Lung (tissue), 12 donors: ENCODE measurements around the gene ECSCR. TPM values are rescaled to one million over a fixed set of nuclear protein-coding genes. Genes with fewer than 3 reads are reported as not detected.

Experiments used
- ATAC-seq: fragments of 200-7000 bp; cut with Tn5 transposase; one replicate; pipeline ENCODE4 v1.9.1; 2020; ENCODE audit warnings: moderate number of reproducible peaks; ENCODE audit not compliant: insufficient read depth, low FRiP score
- DNase-seq, 3 donors: peaks; one replicate each; pipeline ENCODE4 v3.0.0-alpha.2; 2013 to 2017
- H3K27ac ChIP-seq, 2 donors: one replicate each; pipeline ENCODE4 v1.5.1; 2013; ENCODE audit warnings: mild to moderate bottlenecking in 2 of 2, moderate library complexity in 2 of 2, control low read depth in 1 of 2, inconsistent platforms in 1 of 2, low read depth in 1 of 2, low read length in 1 of 2
- H3K27me3 ChIP-seq, 3 donors: one replicate each; pipeline ENCODE4 v1.5.1; 2013; ENCODE audit warnings: low read length in 2 of 3; ENCODE audit not compliant: control insufficient read depth in 3 of 3, insufficient read depth in 3 of 3
- H3K36me3 ChIP-seq, 4 donors: one replicate each; pipeline ENCODE4 v1.5.1; 2013; ENCODE audit warnings: low read length in 4 of 4, mild to moderate bottlenecking in 1 of 4, moderate library complexity in 1 of 4; ENCODE audit not compliant: control insufficient read depth in 4 of 4, insufficient read depth in 4 of 4
- H3K4me1 ChIP-seq, 5 donors: one replicate each; pipeline ENCODE4 v1.5.1; 2013; ENCODE audit warnings: low read length in 5 of 5, mild to moderate bottlenecking in 2 of 5, moderate library complexity in 1 of 5; ENCODE audit not compliant: control insufficient read depth in 5 of 5, insufficient read depth in 5 of 5
- H3K4me3 ChIP-seq: one replicate; pipeline ENCODE4 v1.5.1; 2013; ENCODE audit warnings: mild to moderate bottlenecking, control low read depth, moderate library complexity
- H3K9ac ChIP-seq, 2 donors: one replicate each; pipeline ENCODE4 v1.5.1; 2013; ENCODE audit warnings: low read length in 2 of 2, control low read depth in 1 of 2; ENCODE audit not compliant: insufficient read depth in 1 of 2
- H3K9me3 ChIP-seq, 4 donors: one replicate each; pipeline ENCODE4 v1.5.1; 2013; ENCODE audit warnings: low read length in 3 of 4, mild to moderate bottlenecking in 1 of 4, moderate library complexity in 1 of 4; ENCODE audit not compliant: control insufficient read depth in 4 of 4, insufficient read depth in 3 of 4
- CTCF ChIP-seq: IDR thresholded peaks from 2 replicates; pipeline ENCODE4 v1.5.1; 2012; ENCODE audit warnings: mild to moderate bottlenecking; ENCODE audit errors: control extremely low read depth, extremely low read depth
- WGBS, 2 donors: extraction: QIAGEN DNeasy Blood & Tissue Kit; methylation state at CpG; one replicate each; pipeline ENCODE4 v1.1.7; 2013; 5-methylcytosine and 5-hydroxymethylcytosine counted together
- polyA plus RNA-seq, 2 donors: library from polyadenylated mRNA; stranded (reverse); fragments of 200-250 nt; gene quantifications; one replicate each; pipeline ENCODE4 v1.2.1, GENCODE V29; 2013
- total RNA-seq, 2 donors: library from RNA; depleted of rRNA in 1 of 2; stranded (reverse); fragments of >200 nt in 1 of 2; gene quantifications; one replicate each; pipeline ENCODE4 v1.2.1, GENCODE V29; 2014 to 2021
- donor health status: control.
- donor health status: control.
- donor health status: Bipolar disorder and iron deficiency.
- donor health status: healthy.
- donor health status: DM: yes; HTN: yes; CAD: no.

The ECSCR gene
- total and polyA plus RNA-seq, 4 donors, result 24.6 to 55.7 (median 46.5) TPM

GRCh38 chr5:139431706-139432105 is 30.8 kb downstream of the ECSCR start:
- H3K27me3 ChIP-seq, result no peaks in the 10 kb centered on the region
- WGBS, 2 donors, result 88% methylated on average over 1 of the region's 1 CpG
- ATAC-seq (no peak), DNase-seq (no peak)
- no peaks in the 10 kb centered on the region for H3K9me3 ChIP-seq
- no peak overlapping the region for H3K9ac ChIP-seq
- no peak overlapping the region for H3K27ac ChIP-seq
- no peaks in the 10 kb centered on the region for H3K4me1 ChIP-seq
- no peak overlapping the region for H3K4me3 ChIP-seq
- no peak for TF ChIP-seq CTCF
- H3K36me3 ChIP-seq, result peaks cover 6 to 17% (median 9%) of the 10 kb centered on the region in 4 donors

- DNase-seq (no peak), ATAC-seq (no peak)
- no peak overlapping the region for H3K9ac ChIP-seq
- TF ChIP-seq CTCF, result no peak
- H3K36me3 ChIP-seq, result peaks cover 6 to 21% (median 17%) of the 10 kb centered on the region in 4 donors
- 78 to 88% methylated on average over 2 of the region's 2 CpGs for WGBS, 2 donors
- H3K4me1 ChIP-seq, result no peaks in the 10 kb centered on the region
- no peaks in the 10 kb centered on the region for H3K9me3 ChIP-seq
- no peaks in the 10 kb centered on the region for H3K27me3 ChIP-seq
- no peak overlapping the region for H3K4me3 ChIP-seq
- no peak overlapping the region for H3K27ac ChIP-seq
Observed at GRCh38 chr5:139430015-139430414, 32.5 kb downstream of the ECSCR start.

GRCh38 chr5:139426203-139426885 is 36.2 kb downstream of the ECSCR start:
- TF ChIP-seq CTCF, result no peak
- 75 to 83% methylated on average over 8 of the region's 8 CpGs for WGBS, 2 donors
- DNase-seq, result no peak
- Histone ChIP-seq H3K4me1 (no peaks in the 10 kb centered on the region), H3K36me3 (peaks cover 6 to 27% (median 18%) of the 10 kb centered on the region in 4 donors), H3K9me3 (no peaks in the 10 kb centered on the region), H3K9ac (no peak overlapping the region), H3K4me3 (no peak overlapping the region), H3K27me3 (no peaks in the 10 kb centered on the region), H3K27ac (no peak overlapping the region)
- ATAC-seq, result no peak

GRCh38 chr5:139425497-139425896 is 37.0 kb downstream of the ECSCR start:
- TF ChIP-seq CTCF, result no peak
- no peak overlapping the region for H3K27ac ChIP-seq
- ATAC-seq (no peak), DNase-seq (no peak)
- H3K27me3 ChIP-seq, result no peaks in the 10 kb centered on the region
- no peaks in the 10 kb centered on the region for H3K9me3 ChIP-seq
- H3K4me3 ChIP-seq, result no peak overlapping the region
- peaks cover 6 to 35% (median 18%) of the 10 kb centered on the region in 4 donors for H3K36me3 ChIP-seq
- H3K4me1 ChIP-seq, result no peaks in the 10 kb centered on the region
- H3K9ac ChIP-seq, result no peak overlapping the region
- 93 to 95% methylated on average over 5 of the region's 5 CpGs for WGBS, 2 donors
